ENCODE data around the gene SULF2.
A peak's percentile ranks its signal among the peaks of the same experiment; 100 is the strongest.

Gene SULF2

GRCh38 chr20:47765691-47766594 is 19.3 kb downstream of the SULF2 start:
- POLR2A ChIA-PET = no interaction called here
- TF ChIP-seq ARNT (IDR thresholded peaks at IDR 0.05) (no peak), HDGF (IDR thresholded peaks at IDR 0.05; ENCODE audit: borderline replicate concordance) (no peak), NFRKB (IDR thresholded peaks at IDR 0.05) (no peak), BHLHE40 (IDR thresholded peaks at IDR 0.05; ENCODE audit: borderline replicate concordance) (no peak), CTBP1 (IDR thresholded peaks at IDR 0.05; ENCODE audit: borderline replicate concordance) (no peak), FOXM1 (IDR thresholded peaks at IDR 0.05; ENCODE audit: borderline replicate concordance) (no peak)
- no peak for DNase-seq (ENCODE audit: extremely low spot score)
- CTCF ChIA-PET = no interaction called here

- DNase-seq (ENCODE audit: extremely low spot score) = no peak
- POLR2A ChIA-PET = no interaction called here
These were observed 20.0 kb downstream of the SULF2 start for GRCh38 chr20:47765271-47765670.

GRCh38 chr20:47764154-47764733 is 21.0 kb downstream of the SULF2 start:
- DNase-seq (ENCODE audit: extremely low spot score) = peak; percentile 49
- CTCF ChIA-PET = no interaction called here
- TF ChIP-seq CTBP1 (IDR thresholded peaks at IDR 0.05; ENCODE audit: borderline replicate concordance) = no peak
- TF ChIP-seq NFRKB (IDR thresholded peaks at IDR 0.05) = no peak
- TF ChIP-seq SP1 (IDR thresholded peaks at IDR 0.05) = no peak
- no peak for TF ChIP-seq LEF1 (IDR thresholded peaks at IDR 0.05; ENCODE audit: borderline replicate concordance)
- no peak for TF ChIP-seq FOXK2 (IDR thresholded peaks at IDR 0.05)
- no peak for TF ChIP-seq ARNT (IDR thresholded peaks at IDR 0.05)
- TF ChIP-seq ZNF384 (IDR thresholded peaks at IDR 0.05) = no peak
- no peak for TF ChIP-seq SUZ12 (IDR thresholded peaks at IDR 0.05)
- no peak for TF ChIP-seq TARDBP (IDR thresholded peaks at IDR 0.05)
- POLR2A ChIA-PET = no interaction called here

More at GRCh38 chr20:47765271-47765670, 20.0 kb downstream of the SULF2 start:
- TF ChIP-seq BHLHE40 (IDR thresholded peaks at IDR 0.05; ENCODE audit: borderline replicate concordance) (no peak), NFRKB (IDR thresholded peaks at IDR 0.05) (no peak), ARNT (IDR thresholded peaks at IDR 0.05) (no peak), CTBP1 (IDR thresholded peaks at IDR 0.05; ENCODE audit: borderline replicate concordance) (no peak), FOXA1 (IDR thresholded peaks at IDR 0.05) (no peak), TARDBP (IDR thresholded peaks at IDR 0.05) (no peak), SUZ12 (IDR thresholded peaks at IDR 0.05) (no peak), ELF4 (IDR thresholded peaks at IDR 0.05) (no peak), LEF1 (IDR thresholded peaks at IDR 0.05; ENCODE audit: borderline replicate concordance) (no peak), L3MBTL2 (conservative IDR thresholded peaks at IDR 0.05) (no peak), ZNF384 (IDR thresholded peaks at IDR 0.05) (no peak), FOXM1 (IDR thresholded peaks at IDR 0.05; ENCODE audit: borderline replicate concordance) (no peak), HDGF (IDR thresholded peaks at IDR 0.05; ENCODE audit: borderline replicate concordance) (no peak)
- CTCF ChIA-PET = no interaction called here

- ChIA-PET CTCF (no interaction called here), POLR2A (no interaction called here)
- no peak for TF ChIP-seq BHLHE40 (IDR thresholded peaks at IDR 0.05; ENCODE audit: borderline replicate concordance)
- TF ChIP-seq SP1 (IDR thresholded peaks at IDR 0.05) = no peak
- TF ChIP-seq ARNT (IDR thresholded peaks at IDR 0.05) = no peak
- no peak for TF ChIP-seq FOXM1 (IDR thresholded peaks at IDR 0.05; ENCODE audit: borderline replicate concordance)
- no peak for TF ChIP-seq TARDBP (IDR thresholded peaks at IDR 0.05)
- no peak for DNase-seq (ENCODE audit: extremely low spot score)
These were observed 22.5 kb downstream of the SULF2 start for GRCh38 chr20:47762699-47763268.

DNA sequence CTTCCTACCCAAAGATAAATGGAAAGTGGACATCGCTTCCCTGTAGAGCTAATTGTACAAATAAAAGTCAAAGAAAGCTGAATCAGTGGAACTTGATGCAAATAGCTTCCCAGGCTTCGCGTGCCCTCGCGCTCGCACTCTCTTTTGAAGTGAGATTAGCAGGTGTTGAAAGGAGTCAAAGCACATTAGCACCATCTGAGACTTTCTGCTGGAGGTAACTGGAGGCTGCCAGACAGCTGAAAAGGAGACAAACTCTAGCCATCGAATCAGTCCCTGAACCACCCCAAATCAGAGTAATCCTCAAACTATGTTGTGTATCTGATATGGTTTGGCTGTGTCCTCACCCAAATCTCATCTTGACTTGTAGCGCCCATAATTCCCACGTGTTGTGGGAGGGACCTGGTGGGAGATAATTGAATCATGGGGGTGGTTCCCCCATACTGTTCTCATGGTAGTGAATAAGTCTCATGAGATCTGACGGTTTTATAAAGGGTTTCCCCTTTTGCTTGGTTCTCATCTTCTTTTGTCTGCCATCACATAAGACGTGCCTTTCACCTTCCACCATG is 23.7 kb downstream of the SULF2 start:
- ChIA-PET POLR2A (no interaction called here), CTCF (no interaction called here)
- no peak for DNase-seq (ENCODE audit: extremely low spot score)
- no peak for TF ChIP-seq TARDBP (IDR thresholded peaks at IDR 0.05)
- no peak for TF ChIP-seq ZNF384 (IDR thresholded peaks at IDR 0.05)
- TF ChIP-seq CTBP1 (IDR thresholded peaks at IDR 0.05; ENCODE audit: borderline replicate concordance) = no peak
- TF ChIP-seq HDGF (IDR thresholded peaks at IDR 0.05; ENCODE audit: borderline replicate concordance) = no peak
- no peak for TF ChIP-seq FOXM1 (IDR thresholded peaks at IDR 0.05; ENCODE audit: borderline replicate concordance)
- no peak for TF ChIP-seq L3MBTL2 (conservative IDR thresholded peaks at IDR 0.05)
- TF ChIP-seq LEF1 (IDR thresholded peaks at IDR 0.05; ENCODE audit: borderline replicate concordance) = no peak
- TF ChIP-seq FOXK2 (IDR thresholded peaks at IDR 0.05) = no peak
- TF ChIP-seq BHLHE40 (IDR thresholded peaks at IDR 0.05; ENCODE audit: borderline replicate concordance) = no peak
- TF ChIP-seq, protein P1, sequence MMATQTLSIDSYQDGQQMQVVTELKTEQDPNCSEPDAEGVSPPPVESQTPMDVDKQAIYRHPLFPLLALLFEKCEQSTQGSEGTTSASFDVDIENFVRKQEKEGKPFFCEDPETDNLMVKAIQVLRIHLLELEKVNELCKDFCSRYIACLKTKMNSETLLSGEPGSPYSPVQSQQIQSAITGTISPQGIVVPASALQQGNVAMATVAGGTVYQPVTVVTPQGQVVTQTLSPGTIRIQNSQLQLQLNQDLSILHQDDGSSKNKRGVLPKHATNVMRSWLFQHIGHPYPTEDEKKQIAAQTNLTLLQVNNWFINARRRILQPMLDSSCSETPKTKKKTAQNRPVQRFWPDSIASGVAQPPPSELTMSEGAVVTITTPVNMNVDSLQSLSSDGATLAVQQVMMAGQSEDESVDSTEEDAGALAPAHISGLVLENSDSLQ (IDR thresholded peaks at IDR 0.05) = no peak
- TF ChIP-seq SP1 (IDR thresholded peaks at IDR 0.05) = no peak
- TF ChIP-seq FOXA1 (IDR thresholded peaks at IDR 0.05) = no peak
- no peak for TF ChIP-seq ARNT (IDR thresholded peaks at IDR 0.05)
- no peak for TF ChIP-seq ELF4 (IDR thresholded peaks at IDR 0.05)
- no peak for TF ChIP-seq SUZ12 (IDR thresholded peaks at IDR 0.05)
- TF ChIP-seq NFRKB (IDR thresholded peaks at IDR 0.05) = no peak

DNA sequence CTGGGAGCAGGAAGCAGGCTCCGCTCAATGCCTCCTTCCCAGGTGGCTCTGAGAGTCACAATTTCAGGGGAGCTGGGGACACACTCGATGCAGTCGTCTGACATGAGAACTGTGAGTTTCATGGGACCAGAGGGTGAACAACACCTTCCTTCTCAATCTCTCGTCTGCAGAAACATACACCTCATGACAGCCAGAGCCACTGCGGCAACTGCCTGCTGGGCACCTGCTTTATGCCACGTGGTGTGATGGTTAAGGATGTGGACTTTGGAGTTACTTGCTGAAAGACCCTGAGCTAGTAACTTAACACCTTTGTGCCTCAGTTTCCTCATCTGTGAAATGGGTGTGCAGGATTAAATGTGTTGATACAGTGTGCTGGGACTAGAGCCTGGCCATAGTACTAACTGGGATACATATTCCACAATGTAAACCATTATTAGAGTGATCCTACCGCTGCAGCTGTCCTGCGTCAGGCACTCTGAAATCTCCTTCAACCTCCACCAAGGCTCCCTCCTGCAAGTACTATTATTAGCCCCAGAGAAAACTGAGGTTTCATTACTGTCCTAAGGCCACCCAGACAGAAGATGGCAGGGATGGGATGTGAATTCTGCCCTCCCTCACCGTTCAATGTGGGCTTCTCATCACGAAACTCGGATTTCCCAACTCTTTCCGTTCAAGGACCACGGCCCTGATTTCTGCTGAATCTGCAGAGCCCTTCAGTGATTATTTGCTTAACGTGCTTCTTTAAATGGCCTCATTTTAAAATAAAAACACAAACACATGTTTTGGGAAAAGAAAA is 24.4 kb downstream of the SULF2 start:
- ChIA-PET CTCF (no interaction called here), POLR2A (no interaction called here)
- DNase-seq (ENCODE audit: extremely low spot score) = no peak
- TF ChIP-seq ARNT (IDR thresholded peaks at IDR 0.05) = no peak
- no peak for TF ChIP-seq FOXA1 (IDR thresholded peaks at IDR 0.05)
- TF ChIP-seq ELF4 (IDR thresholded peaks at IDR 0.05) = no peak
- TF ChIP-seq BHLHE40 (IDR thresholded peaks at IDR 0.05; ENCODE audit: borderline replicate concordance) = no peak
- TF ChIP-seq, protein P1 (IDR thresholded peaks at IDR 0.05) = no peak
- no peak for TF ChIP-seq ZNF384 (IDR thresholded peaks at IDR 0.05)
- no peak for TF ChIP-seq FOXM1 (IDR thresholded peaks at IDR 0.05; ENCODE audit: borderline replicate concordance)
- no peak for TF ChIP-seq TARDBP (IDR thresholded peaks at IDR 0.05)
- TF ChIP-seq LEF1 (IDR thresholded peaks at IDR 0.05; ENCODE audit: borderline replicate concordance) = no peak
- TF ChIP-seq SP1 (IDR thresholded peaks at IDR 0.05) = no peak
- no peak for TF ChIP-seq FOXK2 (IDR thresholded peaks at IDR 0.05)
- TF ChIP-seq CTBP1 (IDR thresholded peaks at IDR 0.05; ENCODE audit: borderline replicate concordance) = no peak
- no peak for TF ChIP-seq NFRKB (IDR thresholded peaks at IDR 0.05)
- TF ChIP-seq L3MBTL2 (conservative IDR thresholded peaks at IDR 0.05) = no peak
